Stimulated activated CD8-positive, alpha-beta memory T cell treated with anti-CD3 and anti-CD28 coated beads, Interleukin-2, amount 100 ng/mL, for 1 hour (primary cell): Measurements from ENCODE around the gene MRPL32.
"Not testable (repeated sequence)": the region's sequence is repeated elsewhere in the genome, so short reads cannot be mapped to it uniquely, and the experiment has no call there.

Experiments
- DNase-seq, 2 donors: peaks; one replicate each; pipeline ENCODE4 v3.0.0-alpha.2; 2020; ENCODE audit warnings: low read depth in 2 of 2

Gene MRPL32

GRCh38 chr7:42931834-42932651 is at the start of gene MRPL32, which contains the start of gene PSMA2:
TSS of gene MRPL32 (plus strand) at chr7:42932376. CDS start at chr7:42932387, 11 bp downstream.
TSS of gene PSMA2 (minus strand) at chr7:42932174. CDS start at chr7:42932158, 16 bp downstream.
- peak; percentile 82 to 89 for DNase-seq

- no peak for DNase-seq
These were observed 48.2 kb upstream of the MRPL32 start for GRCh38 chr7:42883950-42884349.

- not testable (repeated sequence) for DNase-seq
These were observed 47.0 kb upstream of the MRPL32 start for GRCh38 chr7:42885183-42885582.

- no peak for DNase-seq
These were observed 46.0 kb upstream of the MRPL32 start for GRCh38 chr7:42886129-42886528.

GRCh38 chr7:42886893-42887505 is 45.2 kb upstream of the MRPL32 start:
- DNase-seq, result no peak

- no peak for DNase-seq
These were observed 38.6 kb upstream of the MRPL32 start for GRCh38 chr7:42893346-42894240.

GRCh38 chr7:42900842-42901241 is 31.3 kb upstream of the MRPL32 start:
- no peak for DNase-seq

GRCh38 chr7:42902331-42902730 is 29.8 kb upstream of the MRPL32 start:
- DNase-seq, result no peak

GRCh38 chr7:42906181-42906580 is 26.0 kb upstream of the MRPL32 start:
- DNase-seq, result no peak

GRCh38 chr7:42907316-42907715 is 24.9 kb upstream of the MRPL32 start:
- DNase-seq, result no peak

GRCh38 chr7:42910306-42910705 is 21.9 kb upstream of the MRPL32 start:
- no peak for DNase-seq

- peak; percentile 91 to 93 for DNase-seq
These were observed 20.4 kb upstream of the MRPL32 start, which contains the start of gene C7orf25 for GRCh38 chr7:42911454-42912447. TSS of gene C7orf25 (minus strand) at chr7:42912070. CDS start at chr7:42910900, 1,170 bp downstream.

GRCh38 chr7:42913591-42913990 is 18.6 kb upstream of the MRPL32 start:
- DNase-seq, result no peak

- no peak for DNase-seq
These were observed 18.2 kb upstream of the MRPL32 start for GRCh38 chr7:42914009-42914408.

- no peak for DNase-seq
These were observed 17.6 kb upstream of the MRPL32 start for GRCh38 chr7:42914421-42915045.

- no peak for DNase-seq
These were observed 16.8 kb upstream of the MRPL32 start for GRCh38 chr7:42915356-42915755.

- no peak for DNase-seq
These were observed 10.0 kb upstream of the MRPL32 start for GRCh38 chr7:42922017-42922753.

- DNase-seq, result no peak
These were observed 7.8 kb upstream of the MRPL32 start for GRCh38 chr7:42924223-42924838.

GRCh38 chr7:42925630-42926029 is 6.5 kb upstream of the MRPL32 start:
- no peak for DNase-seq
